HG03095 (cell line): Measurements from ENCODE around the gene DIAPH2.
"Not testable (repeated sequence)": the region's sequence is repeated elsewhere in the genome, so short reads cannot be mapped to it uniquely, and the experiment has no call there.

Source experiments
- ATAC-seq: cut with Tn5 transposase; IDR thresholded peaks from one replicate; pipeline ENCODE4 v1.9.1; 2021; ENCODE audit warnings: moderate library complexity; ENCODE audit not compliant: unreplicated experiment

DIAPH2 gene

DNA sequence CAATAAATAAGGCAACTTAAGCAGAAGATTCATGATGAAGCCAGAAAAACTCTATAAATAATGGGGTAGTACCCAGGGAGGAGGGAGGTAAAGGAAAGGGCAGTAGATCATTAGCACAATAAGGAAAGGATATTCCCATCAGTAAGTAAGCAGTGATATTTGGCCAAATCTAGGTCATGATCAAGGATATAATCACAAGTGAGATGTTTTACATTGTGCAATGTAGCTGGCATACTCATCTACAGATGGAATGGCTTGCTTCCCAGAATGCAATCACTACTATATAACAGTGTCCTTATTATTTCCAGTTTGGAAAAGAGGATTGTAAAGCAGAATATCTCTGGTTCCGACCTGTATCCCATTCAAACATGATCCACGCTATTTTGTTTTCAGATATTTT lies 682.5 kb downstream of the DIAPH2 start:
- ATAC-seq = no peak

DNA sequence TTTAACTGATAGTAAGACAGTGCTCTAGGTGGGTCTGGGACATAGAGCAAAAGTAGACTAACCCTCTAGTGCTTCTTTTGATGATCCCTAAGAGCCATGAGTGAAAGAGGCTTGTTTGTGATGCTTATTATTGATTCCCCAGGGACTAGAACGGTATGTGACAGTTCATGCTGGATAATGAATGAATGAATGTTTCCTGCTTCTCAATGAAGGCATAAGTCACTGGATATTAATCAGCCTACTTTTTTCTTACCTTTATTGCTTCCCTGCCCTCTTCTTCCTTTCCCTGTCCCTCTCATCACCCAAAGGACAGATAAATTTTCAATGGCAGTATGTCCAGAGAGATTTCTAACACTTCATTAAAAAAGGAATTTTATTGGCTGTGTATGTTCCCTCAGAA lies 685.3 kb downstream of the DIAPH2 start:
- no peak for ATAC-seq

DNA sequence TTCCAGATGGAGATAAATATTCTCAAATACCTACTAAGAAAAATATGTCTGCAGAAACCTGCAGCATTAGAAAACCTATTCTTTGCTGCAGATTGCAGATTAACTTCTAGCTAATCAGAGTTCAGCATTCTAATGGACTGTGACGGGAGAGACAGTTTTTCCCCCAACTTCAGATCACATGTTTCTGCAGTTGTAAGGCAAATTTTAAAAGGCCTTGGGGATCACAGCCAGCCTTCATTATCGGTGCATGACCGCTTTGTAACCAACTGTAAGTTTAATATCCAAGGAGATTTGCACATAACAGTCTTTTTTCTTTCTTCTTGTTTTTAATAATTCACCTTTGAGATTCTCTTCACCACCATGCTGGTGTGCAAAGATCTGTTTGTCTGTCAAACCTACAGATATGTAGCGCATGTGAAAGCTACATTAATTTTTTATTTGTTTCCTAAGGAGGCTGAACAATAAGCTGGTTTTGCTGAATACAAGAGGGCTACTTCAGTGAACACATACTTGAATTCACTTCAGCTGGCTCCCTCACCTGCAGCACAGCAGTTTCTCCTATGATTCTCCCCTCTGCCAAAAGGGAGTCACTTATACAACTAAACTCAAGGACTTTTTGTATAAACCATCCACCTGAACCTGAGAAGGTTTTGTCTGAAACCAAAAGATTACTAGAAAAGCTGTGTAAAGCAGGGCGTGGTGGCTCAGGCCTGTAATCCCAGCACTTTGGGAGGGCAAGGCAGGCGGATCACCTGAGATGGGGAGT lies 687.5 kb downstream of the DIAPH2 start:
- no peak for ATAC-seq

DNA sequence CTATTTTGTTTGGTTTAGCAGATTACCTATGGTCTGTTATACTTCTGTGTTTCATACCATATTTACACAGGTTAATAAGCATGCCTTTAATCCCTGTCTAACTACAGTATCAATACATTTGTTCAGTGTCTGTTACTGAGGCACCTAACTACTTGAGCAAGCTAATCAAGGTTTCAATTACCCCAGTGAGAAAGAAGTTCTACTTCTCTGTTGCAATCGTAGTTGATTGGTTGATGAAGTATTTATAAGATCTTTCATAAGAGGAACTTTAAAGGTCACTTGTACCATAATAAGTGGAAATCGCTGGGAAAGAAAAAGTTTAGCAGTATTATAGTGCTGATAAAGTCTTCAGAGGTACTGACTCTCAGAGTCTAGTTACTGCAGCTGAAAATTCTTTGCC lies 689.6 kb downstream of the DIAPH2 start:
- no peak for ATAC-seq

DNA sequence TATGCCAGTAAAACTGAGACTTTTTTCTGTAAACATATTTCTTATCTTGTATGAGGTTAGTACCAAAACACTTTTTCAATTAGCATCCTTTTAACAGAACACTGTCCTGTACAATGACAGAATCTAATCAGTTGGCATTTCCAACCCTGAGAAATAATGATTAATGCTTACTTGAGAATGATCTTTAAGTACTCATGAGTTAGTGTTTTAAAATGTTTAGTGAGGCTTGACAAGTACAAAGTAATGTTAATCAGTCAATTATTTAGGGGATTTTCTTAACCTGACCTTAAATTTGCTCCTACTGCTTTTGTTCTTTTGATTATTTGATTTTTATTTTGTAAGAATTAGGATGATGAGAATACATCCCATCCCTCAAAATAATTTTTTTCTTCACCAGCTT lies 695.6 kb downstream of the DIAPH2 start:
- ATAC-seq = no peak

DNA sequence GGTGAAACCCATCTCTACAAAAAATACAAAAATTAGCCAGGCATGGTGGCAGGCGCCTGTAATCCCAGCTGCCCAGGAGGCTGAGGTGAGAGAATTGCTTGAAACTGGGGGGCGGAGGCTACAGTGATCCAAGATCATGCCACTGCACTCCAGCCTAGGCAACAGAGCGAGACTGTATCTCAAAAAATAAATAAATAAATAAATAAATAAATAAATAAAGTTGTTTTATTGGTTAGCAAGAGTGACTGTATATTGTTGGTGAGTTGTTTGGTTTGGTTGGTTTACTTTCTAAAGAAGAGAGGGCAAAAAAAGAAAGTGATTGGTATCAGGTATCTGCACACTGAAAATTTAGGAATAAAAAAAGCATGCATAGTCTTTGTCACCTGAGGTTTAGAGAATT lies 700.0 kb downstream of the DIAPH2 start:
- ATAC-seq = no peak

DNA sequence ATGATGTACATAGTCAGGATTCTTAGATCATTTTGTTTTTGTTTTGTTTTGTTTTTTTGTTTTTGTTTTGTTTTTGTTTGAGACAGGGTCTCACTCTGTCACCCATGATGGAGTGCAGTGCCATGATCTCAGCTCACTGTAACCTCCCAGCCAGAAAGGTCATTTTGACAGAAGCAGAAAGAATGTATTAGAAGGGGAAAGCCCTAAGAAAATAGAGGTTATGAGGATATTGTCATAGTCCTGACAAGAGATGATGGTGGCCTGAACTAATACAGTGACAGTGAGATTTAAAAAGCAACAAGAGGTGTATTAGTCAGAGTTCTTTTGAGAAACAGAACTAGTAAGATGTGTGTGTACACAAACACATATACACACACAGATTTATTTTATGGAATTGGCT lies 702.4 kb downstream of the DIAPH2 start:
- no peak for ATAC-seq

DNA sequence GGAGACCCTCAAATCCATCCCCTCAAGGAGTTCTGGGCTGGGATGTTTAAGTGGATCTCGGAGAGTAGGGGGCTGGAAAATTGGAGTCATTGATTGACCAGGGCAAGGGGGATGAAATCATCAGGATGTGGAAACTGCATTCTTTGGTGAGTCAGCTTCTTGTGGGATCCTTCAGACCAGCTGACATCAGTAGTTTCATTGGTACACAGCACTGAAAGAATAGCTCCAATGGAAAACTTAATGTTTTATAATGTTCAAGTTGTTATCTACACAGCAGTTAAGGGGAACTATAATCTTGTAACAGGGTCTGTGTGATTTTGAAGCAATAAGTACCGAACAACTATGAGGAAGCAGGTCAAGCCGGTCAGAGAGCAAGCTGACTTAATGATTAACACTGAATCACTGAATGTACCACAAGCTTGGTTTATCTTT lies 705.1 kb downstream of the DIAPH2 start:
- ATAC-seq = no peak

DNA sequence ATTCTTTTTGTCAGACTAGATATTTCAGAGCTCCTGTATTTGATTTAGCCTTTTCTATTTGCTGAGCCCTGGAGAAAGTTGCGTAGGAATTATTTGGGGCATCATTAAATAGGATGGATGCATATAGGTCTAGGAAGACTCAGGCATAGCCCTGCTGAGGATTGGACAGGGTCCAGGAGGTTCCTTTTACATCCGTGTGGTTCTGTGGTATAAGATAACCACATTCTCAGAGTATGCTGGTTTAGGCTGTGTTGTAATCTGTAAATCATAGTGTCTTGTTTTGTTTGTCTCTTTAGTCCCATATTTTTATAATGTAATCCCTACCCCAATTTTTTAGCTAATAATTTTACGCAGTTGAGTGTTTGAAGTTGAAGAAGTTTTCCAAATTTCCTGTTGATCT lies 712.7 kb downstream of the DIAPH2 start:
- no peak for ATAC-seq

DNA sequence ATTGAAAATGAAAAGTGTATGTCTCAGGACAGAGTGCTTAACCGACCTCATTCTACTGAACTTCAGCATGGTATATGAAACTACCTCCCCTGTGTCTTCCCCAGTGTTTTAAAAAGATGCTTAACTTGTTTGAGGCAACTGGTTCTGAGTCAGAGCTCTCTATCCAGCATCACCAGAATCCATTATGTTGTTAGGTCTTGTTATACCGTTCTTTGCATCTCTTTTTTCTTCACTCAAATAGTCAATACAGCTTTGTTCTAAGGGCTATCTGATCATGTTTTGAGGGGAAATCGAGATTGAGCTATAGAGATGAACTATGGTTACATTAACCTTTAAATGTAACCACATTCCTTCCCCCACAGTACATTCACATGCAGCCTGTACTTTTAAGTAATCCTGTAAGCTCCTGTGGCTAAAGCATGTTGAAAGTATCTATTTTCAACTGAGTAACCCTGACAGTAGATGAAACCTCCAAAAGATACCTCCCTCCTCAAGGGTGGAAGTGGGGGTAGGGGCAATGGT lies 713.4 kb downstream of the DIAPH2 start:
- peak; percentile 57 for ATAC-seq

DNA sequence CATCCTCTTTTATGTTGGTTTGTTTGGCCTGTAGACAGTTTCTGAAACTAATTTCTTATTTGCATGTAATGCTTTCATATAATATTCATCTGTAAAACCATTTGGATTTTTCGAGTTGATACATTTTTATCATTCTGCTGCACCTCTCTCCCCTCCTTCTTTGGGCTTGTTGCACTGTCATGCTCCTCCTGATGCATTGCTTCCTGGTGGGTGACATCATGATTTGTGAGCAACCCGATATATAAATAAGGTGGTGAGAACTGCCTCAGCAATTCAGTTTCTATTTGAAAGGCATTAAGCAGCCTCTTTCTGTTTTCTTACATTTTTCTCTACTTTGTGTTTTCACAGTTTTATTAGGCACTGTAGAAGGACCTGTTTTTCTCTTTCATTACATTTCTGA lies 714.8 kb downstream of the DIAPH2 start:
- ATAC-seq = peak; percentile 37

DNA sequence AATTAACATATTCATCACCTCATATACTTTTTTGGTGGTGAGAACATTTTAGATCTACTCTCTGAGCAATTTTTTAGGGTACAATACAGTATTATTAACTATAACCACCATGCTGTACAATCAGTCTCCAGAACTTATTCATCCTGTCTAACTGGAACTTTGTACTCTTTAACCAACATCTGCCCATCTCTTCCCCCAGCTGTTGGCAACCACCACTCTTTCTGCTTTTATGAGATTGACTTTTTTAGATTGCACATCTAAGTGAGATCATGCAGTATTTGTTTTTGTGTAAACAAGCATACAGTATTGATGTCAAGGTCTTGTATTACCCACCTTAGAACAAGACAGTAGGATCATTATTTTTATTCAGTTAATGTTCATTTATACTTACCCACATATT lies 715.9 kb downstream of the DIAPH2 start:
- no peak for ATAC-seq

DNA sequence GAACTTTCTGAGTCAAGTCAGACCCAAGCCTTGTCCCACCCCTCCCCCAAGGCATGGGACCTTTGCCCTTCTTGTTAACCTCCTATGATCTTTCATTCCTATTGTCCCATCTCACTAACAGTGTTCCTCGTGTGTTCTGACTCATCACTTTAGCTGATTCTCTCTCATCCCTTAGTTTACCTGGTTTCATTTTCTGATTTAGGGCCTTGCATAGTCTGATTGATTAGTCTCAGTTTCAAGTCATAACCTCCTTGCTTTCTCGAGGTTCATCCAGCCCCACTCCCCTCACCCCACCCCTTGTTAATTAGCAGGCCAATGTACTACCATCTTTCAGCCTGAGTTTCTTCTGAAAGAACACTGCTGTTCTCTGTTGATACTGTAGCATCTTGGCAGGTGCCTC lies 716.5 kb downstream of the DIAPH2 start:
- ATAC-seq = peak; percentile 45

DNA sequence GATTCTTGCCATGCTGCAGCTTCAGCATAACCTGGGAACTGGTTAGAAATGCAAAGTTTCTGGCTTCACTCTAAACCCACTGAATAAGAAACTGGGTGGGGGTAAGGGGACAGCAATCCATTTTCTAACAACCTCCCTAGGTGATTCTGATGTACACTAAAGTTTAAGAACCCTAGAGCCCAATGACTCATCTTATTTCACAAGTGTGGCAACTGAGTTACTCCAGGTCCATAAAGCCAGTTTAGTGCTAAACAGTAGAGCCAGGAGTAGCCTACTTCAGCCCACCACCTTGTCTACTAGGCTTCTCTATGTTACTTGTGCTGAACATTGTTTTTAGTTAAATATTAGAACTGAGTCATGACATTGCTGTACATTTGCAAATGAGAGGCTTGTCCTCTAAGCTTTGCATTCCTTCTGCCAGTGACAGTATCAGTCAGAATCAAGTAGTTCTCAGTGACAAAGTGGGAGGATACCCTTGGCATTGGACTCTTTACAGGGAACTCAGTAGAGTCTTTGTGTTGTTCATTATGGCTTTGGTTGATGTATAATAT lies 717.0 kb downstream of the DIAPH2 start:
- peak; percentile 5 for ATAC-seq

DNA sequence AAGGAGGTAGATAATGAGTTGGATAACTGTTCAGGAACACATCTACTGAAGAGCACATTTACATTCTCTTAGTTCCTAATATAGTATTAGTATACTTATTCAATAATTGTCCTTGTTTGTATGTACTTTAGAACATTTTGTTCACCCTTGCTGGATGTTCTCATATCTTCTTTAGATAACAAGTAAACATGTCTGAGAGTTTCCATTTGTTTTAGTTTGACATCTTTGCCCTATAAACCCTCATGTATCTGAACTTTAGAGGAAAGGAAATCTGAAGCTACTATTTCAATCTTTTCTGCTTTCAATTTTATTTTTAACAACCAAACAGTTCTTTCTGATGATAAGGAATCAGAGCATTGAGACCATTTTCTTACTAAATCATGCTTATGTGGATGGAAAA lies 717.7 kb downstream of the DIAPH2 start:
- no peak for ATAC-seq

DNA sequence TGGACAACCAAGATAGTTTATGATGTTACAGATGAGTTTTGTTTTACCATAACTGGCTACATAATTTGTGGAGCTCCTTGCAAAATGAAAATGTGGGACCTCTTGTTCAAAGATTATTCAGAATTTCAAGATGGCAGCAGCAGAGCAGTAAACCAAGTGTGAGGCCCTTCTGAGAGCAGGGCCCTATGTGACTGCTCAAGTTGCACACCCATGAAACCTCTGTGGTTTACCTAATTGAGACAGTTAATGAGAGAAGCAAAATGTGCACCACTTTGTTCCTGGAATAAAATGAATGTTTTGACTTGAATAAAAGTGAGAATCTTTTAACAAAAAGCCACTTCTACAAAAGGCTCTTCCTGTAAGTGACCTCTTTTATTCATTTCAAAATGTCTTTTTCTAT lies 718.3 kb downstream of the DIAPH2 start:
- ATAC-seq = no peak

DNA sequence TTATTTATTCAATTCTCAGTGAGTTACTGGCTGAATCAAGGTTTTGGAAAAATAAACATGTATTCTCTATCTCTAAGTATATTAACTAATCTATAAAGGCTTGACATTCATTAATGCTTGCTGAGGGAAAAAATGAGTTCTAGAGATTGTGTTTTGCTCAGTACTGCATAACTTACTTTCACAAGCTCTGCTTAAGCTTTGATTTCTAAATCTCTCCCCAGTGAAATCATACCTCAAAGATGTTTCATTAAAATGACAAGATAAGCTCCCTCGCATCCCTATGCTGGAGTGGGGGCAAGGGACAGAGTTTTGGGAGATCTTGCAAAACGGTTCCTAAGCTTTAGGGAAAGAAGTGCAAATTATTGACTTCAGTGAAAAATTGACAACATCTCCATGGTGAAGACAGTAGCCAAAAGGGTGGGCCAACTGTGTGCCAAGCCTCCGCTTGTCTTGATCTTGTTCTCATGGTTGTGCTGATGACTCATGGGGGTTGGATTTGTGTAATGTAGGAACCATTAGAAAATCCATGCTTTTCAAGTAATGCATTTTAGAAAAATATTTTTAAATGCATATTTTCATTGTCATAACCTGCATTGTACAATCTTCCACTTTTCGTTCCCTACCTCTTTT lies 720.5 kb downstream of the DIAPH2 start:
- no peak for ATAC-seq

DNA sequence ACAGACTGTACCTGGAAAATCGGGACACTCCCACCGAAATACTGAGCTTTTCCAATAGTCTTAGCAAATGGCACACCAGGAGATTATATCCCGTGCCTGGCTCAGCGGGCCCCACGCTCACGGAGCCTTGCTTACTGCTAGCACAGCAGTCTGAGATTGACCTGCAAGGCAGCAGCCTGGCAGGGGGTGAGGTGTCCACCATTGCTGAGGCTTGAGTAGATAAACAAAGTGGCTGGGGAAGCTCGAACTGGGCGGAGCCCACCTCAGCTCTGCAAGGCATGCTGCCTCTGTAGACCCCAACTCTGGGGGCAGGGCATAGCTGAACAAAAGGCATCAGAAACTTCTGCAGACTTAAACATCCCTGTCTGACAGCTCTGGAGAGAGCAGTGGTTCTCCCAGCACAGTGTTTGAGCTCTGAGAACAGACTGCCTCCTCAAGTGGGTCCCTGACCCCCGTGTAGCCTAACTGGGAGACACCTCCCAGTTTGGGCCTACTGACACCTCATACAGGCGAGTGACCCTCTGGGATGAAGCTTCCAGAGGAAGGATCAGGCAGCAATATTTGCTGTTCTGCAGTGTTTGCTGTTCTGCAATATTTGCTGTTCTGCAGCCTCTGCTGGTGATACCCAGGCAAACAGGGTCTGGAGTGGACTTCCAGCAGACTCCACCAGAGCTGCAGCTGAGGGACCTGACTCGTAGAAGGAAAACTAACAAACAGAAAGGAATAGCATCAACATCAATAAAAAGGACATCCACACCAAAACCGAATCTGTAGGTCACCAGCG lies 725.2 kb downstream of the DIAPH2 start:
- ATAC-seq = not testable (repeated sequence)

DNA sequence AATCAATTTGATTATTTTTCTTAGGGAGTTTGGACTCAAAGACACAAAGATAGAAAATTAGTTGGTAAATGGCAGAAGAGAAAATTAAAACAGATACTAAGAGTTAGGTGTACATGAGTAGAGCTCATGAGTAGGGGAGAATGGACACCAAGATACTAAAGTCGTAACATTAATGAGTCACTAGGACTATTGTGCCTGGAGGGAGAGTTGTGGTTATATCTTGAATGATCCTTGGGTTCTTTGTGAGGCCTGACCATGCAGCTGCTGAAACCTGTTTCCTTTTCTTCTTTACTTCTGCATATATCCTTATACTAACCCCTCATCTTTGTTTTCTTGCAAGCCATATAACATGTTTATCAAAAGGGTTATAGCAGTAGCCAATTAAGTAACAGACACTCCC lies 731.8 kb downstream of the DIAPH2 start:
- no peak for ATAC-seq

DNA sequence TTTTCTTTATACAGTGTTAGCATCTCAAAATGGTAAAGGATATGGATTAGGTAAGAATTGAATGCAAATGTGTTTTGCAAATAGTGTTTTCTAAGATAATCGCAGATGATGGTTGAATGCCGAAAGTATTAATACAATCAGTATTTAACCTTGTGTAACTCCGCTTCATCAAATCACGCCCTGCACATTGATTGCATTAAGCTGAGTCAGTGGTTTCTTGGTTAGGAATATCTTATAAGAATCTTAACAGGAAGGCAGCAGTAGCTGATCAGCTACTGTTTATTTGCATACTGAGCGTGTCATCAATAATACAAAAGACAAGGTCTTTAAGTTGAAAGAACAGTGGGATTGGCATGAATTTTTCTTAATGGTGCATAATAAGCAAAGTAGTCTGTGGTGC lies 744.5 kb downstream of the DIAPH2 start:
- no peak for ATAC-seq

DNA sequence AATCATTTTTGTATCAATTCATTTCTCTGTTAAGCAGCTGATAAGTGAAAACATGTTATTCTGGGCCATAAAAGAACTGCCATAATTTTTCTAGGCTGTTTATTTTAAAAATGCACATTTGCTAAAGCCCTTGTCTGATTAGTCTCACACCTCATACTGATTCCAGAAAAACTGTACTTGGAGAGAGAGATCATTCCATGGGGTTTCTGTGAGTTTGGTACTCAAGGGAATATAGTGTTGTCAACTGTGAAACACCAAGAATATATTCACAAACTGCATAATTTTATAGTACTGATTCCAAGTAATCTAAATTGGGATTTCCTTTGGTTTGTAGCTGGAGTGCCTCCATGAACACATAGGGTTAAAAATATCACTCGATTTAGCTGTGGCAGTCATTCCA lies 746.6 kb downstream of the DIAPH2 start:
- no peak for ATAC-seq
